Muscle of back (tissue), 11 donors: Measurements from ENCODE around the gene RAPGEF3. TPM values are rescaled to one million over a fixed set of nuclear protein-coding genes. Genes with fewer than 3 reads are reported as not detected.

ENCODE experiments used
- DNase-seq, 3 donors: peaks; one replicate each; pipeline versions ENCODE4 v3.0.0 to v3.0.0-alpha.2; 2013
- polyA plus RNA-seq, 10 donors: library from polyadenylated mRNA; unstranded; fragments of 120-200 nt; gene quantifications; one replicate each; pipeline ENCODE4 v1.2.1, GENCODE V29; 2013; ENCODE audit not compliant: insufficient read length in 10 of 10

RAPGEF3 gene
- polyA plus RNA-seq, 10 donors: 6.8 to 18.9 (median 9.7) TPM

DNA sequence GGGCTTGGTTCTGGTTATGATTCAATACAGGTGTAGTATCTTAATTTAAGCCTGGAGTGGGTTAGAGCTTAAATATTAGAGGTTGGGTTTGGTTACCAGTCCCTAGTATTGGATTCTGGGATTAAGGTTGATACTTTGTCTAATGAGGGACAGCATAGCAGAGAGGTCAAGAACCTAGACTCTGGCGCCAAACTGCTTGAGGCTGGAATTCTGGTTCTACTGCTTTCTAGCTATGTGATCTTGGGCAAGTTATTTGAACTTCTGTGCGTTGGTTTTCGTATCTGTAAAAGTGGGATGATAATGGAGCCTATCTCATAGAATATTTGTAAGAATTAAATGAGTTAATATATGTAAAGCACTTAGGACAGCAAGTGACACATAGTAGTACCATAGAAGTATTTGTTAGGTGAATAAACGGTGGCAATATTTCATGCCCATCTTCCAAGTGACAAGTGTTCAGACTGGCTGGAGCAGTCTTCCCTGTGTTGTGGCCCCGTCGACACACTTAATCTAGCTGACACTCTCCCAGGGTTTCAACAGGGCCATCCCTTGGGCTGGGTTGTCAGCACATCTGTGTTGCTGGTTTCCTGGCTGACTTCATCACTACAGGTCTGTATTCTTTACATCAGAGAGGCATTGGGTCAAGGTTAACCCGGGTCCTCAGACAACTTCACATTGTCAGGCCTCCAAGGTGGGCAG is 36.4 kb downstream of the RAPGEF3 start:
- DNase-seq: no peak

DNA sequence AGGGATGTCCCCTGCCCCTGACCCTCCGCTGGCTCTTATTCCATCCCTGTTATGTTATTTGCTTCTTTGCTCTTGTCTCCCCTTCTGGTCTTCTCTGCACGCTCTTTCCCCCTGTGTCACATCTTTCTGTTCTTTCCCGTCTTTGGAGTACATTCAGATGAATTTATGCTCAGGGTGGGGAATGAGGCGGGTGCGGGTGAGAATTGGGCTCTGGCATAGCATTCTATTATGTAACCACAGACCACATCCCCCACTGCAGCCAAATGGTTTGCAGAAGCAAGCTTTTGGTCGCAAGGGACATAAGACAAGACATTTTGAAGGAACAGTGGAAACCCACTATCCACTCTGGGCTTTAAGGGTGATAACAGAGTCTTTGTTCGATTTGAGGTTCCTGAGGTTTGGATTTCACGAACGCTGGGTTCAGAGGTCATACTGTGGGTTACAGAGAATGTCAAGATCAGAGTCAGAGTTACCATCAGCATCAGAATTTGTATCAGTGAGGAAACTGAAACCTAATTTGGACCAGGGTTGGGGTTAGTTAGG is 37.2 kb downstream of the RAPGEF3 start:
- DNase-seq: no peak

DNA sequence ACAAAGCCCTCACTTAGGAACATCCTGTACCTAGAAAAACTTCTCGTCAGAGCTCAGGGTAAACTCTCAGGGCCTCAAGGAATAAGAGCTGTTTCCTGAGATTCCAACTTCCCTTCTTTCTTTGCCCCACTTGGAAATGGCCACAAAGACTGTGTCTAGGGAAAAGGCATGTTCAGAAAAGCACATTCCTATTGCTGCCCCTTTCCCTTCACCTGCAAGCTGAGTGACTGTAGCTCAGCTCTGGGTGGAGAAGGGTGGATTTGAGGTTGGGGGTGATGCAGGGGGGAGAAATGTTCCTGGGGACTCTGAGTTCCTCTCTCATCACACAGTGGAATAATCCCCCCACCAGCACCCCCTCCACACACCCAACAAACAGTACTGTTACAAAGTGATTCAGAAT is 40.1 kb downstream of the RAPGEF3 start:
- no peak for DNase-seq

DNA sequence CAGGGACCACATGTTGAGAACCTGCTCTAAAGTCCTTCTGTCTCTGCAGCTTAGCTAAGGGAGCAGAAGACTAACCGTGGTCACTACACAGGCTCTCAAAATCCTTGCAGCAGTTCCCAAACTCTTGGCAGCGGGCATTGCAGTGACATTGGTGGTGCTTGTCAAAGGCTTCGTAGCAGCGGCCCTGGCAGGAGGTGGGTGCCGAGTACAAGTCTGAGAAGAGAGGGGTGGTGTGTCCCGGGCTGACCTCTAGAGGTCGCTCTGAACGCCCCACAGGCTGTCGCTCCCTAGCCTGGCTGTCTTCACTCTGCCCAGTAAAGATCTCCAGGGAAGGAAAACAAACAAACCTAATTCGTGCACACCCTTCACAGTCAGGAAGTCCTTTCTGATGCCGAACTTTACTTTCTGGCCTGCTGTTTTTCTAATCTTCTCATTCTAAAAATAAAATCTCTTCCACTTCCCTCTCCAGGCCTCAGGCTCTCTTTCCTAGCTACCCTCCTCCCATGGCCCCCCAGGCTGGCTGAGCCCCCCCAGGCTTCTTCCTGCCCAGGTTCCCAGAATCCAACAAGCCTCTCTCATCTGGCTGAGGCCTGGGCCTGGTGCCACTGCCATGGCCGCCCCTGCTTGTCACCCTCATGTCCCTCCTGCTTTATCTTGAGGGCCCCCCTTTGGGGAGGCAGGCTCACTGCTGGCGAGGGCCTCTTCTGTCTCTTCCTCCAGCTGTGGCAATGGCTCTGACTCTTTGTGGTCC is 41.1 kb downstream of the RAPGEF3 start:
- peak; percentile 68 to 90 (median 84) for DNase-seq

- DNase-seq: no peak
Measured at GRCh38 chr12:47717046-47717442, 41.6 kb downstream of the RAPGEF3 start.

GRCh38 chr12:47715877-47716548 is 42.7 kb downstream of the RAPGEF3 start:
- no peak for DNase-seq

- DNase-seq: peak; percentile 81 to 92 (median 86)
Measured at GRCh38 chr12:47715393-47715876, 43.2 kb downstream of the RAPGEF3 start.

GRCh38 chr12:47714826-47715386 is 43.8 kb downstream of the RAPGEF3 start:
- no peak for DNase-seq

GRCh38 chr12:47712171-47712570 is 46.5 kb downstream of the RAPGEF3 start:
- DNase-seq: no peak

GRCh38 chr12:47711448-47711847 is 47.2 kb downstream of the RAPGEF3 start:
- no peak for DNase-seq

GRCh38 chr12:47710278-47710677 is 48.4 kb downstream of the RAPGEF3 start:
- DNase-seq: no peak

DNA sequence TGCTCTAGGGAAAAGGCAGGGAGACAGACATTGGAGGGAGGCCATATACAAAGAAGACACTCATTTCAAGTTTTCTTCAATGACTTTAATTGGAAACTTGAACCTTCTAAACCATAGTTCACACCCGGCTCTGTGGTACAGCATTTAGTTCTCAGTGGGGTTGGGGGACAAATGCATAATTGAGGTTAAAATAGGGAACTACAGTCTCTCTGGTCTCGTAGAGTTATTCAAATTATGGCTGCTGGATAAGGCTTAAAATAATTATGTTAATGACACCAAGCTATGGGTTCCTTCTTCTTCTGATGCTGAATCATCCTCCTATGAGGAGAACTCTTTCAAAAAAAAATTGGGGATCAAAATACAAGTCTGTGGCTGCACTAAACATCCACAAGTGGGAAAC is 49.0 kb downstream of the RAPGEF3 start:
- no peak for DNase-seq

DNA sequence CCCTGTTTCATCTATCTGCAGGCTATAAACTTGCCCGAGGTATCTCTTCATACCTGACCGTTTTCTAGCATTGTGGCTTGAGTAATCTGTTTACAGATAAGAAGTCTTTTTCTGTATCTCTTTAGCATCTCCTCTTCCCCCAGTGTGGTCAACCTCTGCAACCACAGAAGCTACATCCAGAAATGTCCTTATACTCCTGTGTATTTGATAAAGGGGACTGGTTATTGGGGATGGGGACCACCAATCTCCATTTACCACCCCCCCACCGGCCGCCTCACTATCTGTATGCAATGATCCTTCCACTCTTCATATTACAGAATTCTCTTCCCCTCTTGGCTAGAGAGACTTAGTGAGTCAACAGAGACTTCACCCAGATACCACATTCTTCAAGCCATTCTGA is 49.4 kb downstream of the RAPGEF3 start:
- DNase-seq: no peak

DNA sequence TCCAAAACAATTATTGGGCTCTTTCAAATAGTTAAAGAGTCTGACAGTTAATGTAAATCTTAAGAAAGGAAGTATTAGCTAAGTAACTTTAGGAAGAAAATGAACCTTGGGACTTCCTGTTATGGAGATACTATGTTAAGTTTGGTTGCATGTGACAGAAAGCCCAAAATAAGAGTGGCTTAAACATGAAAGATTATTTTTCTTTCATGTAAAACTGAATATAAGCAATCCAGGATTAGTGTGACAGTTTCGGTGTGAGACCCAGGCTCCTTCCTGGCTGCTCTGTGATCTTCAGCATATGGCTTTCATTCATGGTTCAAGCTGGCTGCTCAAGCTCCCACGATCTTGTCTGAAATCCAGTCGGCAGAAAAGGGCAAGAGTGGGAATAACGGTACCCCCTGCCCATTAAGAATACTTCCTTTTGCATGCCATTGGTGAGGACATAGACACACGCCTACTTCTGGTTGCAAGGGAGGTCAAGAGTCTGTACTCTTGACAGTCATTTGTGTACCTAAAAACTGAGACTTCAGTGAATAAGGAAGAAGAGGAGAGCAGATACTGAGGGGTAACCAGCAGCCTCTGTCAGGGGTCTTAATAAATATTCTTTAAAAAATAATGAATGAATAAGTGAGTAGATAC is 50.7 kb downstream of the RAPGEF3 start:
- DNase-seq: no peak

GRCh38 chr12:47707355-47707754 is 51.3 kb downstream of the RAPGEF3 start:
- DNase-seq: no peak

DNA sequence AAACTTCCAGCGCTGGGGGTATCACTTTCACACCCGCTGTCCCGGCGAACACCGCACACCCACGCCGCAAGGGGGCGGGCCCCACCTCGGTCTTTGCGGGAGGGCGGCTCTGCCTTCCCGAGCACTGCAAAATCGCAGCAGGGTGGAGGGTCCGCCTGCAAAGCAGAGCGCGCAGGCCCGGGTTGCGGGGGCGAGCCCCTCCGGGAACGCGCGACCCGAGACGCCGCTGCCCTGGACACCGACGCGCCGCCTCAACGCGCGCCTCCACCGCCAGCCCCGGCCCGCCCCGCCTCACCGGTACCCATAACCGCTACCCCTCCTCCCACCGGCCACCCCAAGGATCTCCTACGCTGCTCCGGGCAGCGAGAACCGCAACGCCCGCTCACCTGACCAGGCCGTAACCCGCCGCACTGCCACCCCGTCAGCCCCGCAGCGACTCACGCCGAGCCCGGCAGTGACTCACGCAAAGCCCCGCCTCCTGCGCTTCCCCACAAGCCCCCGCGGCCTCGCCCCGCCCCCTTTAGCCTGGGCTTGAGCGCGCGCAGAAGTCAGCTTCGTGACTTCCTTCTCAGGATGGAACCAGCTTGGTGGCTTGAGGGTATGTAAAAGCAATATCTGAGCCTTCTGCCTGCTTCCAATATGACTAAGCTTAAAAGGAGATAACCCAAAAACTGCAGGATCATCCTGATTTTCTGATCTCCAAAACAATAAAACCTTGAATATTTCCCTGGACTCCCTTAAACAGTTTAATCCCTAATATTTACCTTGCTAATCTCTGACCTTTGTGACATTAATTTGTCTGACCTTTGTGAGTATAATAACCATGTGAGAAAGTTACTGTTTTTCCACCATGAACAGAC is 52.9 kb downstream of the RAPGEF3 start, which contains the start of gene RPAP3:
RPAP3 (minus strand) TSS at position 465 of the 860 bp plus-strand sequence. CDS start 3,190 bp downstream, outside the sequence.
- peak; percentile 93 to 98 (median 95) for DNase-seq

- no peak for DNase-seq
Measured at GRCh38 chr12:47705229-47705565, 53.5 kb downstream of the RAPGEF3 start.

DNA sequence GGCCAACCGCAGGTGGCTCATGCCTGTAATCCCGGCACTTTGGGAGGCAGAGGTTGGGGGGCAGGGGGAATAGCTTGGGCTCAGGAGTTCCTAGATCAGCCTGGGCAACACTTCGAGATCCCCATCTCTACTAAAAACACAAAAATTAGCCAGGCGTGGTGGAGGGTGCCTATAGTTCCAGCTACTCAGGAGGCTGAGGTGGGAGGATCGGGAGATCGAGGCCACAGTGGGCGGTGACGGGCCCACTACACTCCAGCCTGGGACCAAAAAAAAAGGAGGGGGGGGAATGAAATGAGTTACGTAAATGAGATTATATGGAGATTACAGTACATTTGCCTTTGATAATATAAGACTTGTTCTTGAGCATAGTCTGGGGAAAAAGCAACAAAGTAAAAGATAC is 54.0 kb downstream of the RAPGEF3 start:
- no peak for DNase-seq

GRCh38 chr12:47700263-47700662 is 58.4 kb downstream of the RAPGEF3 start:
- DNase-seq: no peak

GRCh38 chr12:47698631-47699030 is 60.0 kb downstream of the RAPGEF3 start:
- no peak for DNase-seq

GRCh38 chr12:47698055-47698454 is 60.6 kb downstream of the RAPGEF3 start:
- DNase-seq: no peak
